Measurements from ENCODE around the gene MGRN1. TPM values are rescaled to one million over a fixed set of nuclear protein-coding genes. Genes with fewer than 3 reads are reported as not detected.

The MGRN1 gene
- total RNA-seq, 4 donors from 2014 or later, result 32.5 to 86.4 (median 57.6) TPM

DNA sequence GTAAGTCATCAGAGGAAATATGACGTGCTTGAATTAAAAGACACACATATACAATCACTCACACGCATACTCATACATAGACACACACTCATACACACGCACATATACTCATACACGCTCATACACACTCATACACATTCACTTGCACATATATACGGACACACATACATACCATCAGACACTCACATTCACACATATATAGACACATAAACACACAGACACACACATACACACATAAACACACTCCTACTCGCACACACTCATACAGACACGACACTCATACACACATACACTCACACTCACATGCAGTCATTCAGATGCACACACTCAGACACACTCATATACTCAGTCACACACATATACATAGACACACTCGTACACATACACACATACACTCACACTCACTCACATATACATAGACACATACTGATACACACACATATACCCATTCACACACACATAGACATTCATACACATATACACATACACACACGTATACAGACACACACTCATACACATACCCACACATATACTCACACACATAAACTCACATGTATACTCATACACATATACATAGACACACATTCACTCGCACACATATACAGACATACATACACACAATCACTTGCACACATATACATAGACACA, 43.8 kb downstream of the MGRN1 start:
- no peaks in the 10 kb centered on the region for H3K9me3 ChIP-seq
- H3K36me3 ChIP-seq, result peaks cover 32 to 38% of the 10 kb centered on the region in 2 donors
- no peak overlapping the region for H3K4me3 ChIP-seq (replicated peaks in 1 of 3)
- no peak for DNase-seq
- H3K4me1 ChIP-seq, result peaks cover 7 to 11% of the 10 kb centered on the region in 2 donors
- TF ChIP-seq POLR2A (IDR thresholded peaks at IDR 0.05), result no peak
- TF ChIP-seq, protein P1, sequence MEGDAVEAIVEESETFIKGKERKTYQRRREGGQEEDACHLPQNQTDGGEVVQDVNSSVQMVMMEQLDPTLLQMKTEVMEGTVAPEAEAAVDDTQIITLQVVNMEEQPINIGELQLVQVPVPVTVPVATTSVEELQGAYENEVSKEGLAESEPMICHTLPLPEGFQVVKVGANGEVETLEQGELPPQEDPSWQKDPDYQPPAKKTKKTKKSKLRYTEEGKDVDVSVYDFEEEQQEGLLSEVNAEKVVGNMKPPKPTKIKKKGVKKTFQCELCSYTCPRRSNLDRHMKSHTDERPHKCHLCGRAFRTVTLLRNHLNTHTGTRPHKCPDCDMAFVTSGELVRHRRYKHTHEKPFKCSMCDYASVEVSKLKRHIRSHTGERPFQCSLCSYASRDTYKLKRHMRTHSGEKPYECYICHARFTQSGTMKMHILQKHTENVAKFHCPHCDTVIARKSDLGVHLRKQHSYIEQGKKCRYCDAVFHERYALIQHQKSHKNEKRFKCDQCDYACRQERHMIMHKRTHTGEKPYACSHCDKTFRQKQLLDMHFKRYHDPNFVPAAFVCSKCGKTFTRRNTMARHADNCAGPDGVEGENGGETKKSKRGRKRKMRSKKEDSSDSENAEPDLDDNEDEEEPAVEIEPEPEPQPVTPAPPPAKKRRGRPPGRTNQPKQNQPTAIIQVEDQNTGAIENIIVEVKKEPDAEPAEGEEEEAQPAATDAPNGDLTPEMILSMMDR (IDR thresholded peaks at IDR 0.05), result no peak
- 94 to 95% methylated on average over 10 of the region's 10 CpGs for WGBS, 2 donors
- no peaks in the 10 kb centered on the region for H3K27me3 ChIP-seq
- H3K27ac ChIP-seq, result no peak overlapping the region
- intact Hi-C loops (cut with DNase I), result no loop called here

DNA sequence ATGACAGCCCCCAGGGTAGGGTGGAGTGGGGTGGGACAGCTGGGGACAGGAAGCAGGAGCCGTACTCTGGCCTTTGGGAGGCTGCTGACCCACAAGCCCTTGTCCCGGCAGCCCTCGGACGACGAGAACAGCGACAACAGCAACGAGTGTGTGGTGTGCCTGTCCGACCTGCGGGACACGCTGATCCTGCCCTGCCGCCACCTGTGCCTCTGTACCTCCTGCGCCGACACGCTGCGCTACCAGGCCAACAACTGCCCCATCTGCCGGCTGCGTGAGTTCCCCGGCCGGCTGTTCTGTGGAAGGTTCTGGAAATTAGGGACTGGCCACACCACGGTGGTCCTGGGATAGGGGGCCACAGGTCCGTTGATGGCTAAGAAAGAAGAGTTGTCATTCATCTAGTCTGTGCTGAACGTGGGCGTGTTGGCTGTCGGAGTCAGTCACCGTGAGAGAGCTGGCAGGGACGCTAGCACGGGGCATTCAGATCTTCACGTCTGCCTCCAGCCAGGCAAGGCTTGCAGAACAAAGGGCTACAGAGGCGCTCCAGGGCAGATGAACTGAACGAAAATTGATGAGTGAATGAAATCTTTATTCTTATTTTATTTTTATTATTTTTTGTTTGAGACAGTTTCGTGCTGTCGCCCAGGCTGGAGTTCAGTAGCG, 48.9 kb downstream of the MGRN1 start:
- Histone ChIP-seq H3K9me3 (no peaks in the 10 kb centered on the region), H3K4me1 (peaks cover 14 to 20% of the 10 kb centered on the region in 2 donors), H3K4me3 (replicated peaks in 1 of 3) (no peak overlapping the region), H3K36me3 (peaks cover 15 to 19% of the 10 kb centered on the region in 2 donors), H3K27ac (no peak overlapping the region), H3K27me3 (no peaks in the 10 kb centered on the region)
- intact Hi-C loops (cut with DNase I), result no loop called here
- 93 to 95% methylated on average over 32 to 33 of the region's 33 CpGs for WGBS, 2 donors
- DNase-seq, result no peak
- TF ChIP-seq, protein P1 (IDR thresholded peaks at IDR 0.05), result no peak
- TF ChIP-seq POLR2A (IDR thresholded peaks at IDR 0.05), result no peak

DNA sequence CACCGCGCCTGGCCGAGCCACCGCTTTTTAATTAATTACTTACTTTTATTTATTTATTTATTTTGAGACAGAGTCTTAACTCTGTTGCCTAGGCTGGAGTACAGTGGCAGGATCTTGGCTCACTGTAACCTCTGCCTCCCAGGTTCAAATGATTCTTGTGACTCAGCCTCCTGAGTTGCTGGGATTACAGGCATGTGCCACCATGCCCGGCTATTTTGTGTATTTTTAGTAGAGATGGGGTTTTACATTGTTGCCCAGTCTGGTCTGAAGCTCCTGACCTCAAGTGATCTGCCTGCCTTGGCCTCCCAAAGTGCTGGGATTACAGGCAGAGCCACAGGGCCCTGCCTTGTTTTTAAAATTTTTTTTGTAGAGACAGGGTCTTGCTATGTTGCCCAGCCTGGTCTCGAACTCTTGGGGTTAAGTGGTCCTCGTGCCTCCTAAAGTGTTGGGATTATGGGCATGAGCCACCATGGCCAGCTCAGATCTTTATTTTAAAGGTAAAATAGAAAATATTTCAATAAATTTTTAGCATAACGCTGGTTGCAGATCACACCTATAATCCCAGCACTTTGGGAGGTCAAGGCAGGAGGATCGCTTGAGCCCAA, 50.4 kb downstream of the MGRN1 start:
- 96 to 97% methylated on average over 9 of the region's 9 CpGs for WGBS, 2 donors
- Histone ChIP-seq H3K27me3 (no peaks in the 10 kb centered on the region), H3K4me1 (peaks cover 26 to 31% of the 10 kb centered on the region in 2 donors), H3K4me3 (replicated peaks in 1 of 3) (no peak overlapping the region), H3K9me3 (no peaks in the 10 kb centered on the region), H3K27ac (no peak overlapping the region), H3K36me3 (peaks cover 9 to 11% of the 10 kb centered on the region in 2 donors)
- DNase-seq, result no peak
- intact Hi-C loops (cut with DNase I), result no loop called here
- no peak for TF ChIP-seq POLR2A (IDR thresholded peaks at IDR 0.05)
- TF ChIP-seq, protein P1 (IDR thresholded peaks at IDR 0.05), result no peak

DNA sequence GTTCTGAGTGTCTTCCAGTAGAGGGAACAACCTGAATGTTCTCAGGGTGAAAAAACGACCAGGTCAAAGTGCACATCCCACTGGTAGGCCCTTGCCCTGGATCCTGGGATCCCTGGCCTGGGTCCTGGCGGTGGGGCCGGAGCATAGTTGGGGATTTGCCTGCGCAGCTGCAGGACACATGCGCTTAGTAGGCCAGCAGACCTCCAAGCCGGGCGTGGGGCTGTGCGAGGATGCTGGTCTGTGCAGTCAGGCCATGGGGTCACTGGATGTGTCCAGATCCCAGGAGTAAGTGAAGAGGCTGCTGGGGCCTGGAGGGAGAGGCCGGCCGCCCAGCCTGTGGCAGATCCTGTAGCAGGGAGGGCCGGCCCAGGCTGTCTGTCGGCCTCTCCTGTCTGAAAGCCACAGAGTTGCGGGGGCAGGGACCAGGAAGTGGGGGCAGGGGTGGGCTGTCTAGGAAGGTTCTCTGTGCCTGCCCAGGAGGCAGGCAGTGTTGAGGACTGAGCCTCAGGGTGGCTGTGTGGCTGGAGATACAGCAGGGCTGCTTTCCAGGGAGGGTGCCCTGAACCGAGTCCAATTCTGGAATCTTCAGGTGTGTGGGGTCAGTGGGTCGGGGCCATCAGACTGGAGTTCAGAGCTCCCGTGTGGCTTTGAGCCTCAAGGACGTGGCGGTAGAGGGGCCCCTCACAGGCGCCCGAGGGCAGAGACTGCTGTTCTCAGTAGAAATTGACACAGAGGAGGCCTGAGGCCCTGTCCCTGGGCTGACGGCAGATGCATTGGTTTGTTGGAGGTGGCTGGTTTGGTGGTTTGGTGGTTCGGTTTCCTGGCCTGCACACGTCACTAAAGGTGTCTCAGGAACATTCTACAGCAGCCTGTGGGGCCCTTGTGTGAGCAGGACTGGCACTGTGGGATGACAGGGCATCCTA, 51.5 kb downstream of the MGRN1 start:
- Histone ChIP-seq H3K27me3 (no peaks in the 10 kb centered on the region), H3K9me3 (no peaks in the 10 kb centered on the region), H3K4me1 (peaks cover 26 to 31% of the 10 kb centered on the region in 2 donors), H3K4me3 (replicated peaks in 1 of 3) (no peak overlapping the region), H3K36me3 (peaks cover 9 to 11% of the 10 kb centered on the region in 2 donors), H3K27ac (peak overlapping the region in 2 of 3 donors; percentile 41 to 44)
- intact Hi-C loops (cut with DNase I), result no loop called here
- TF ChIP-seq, protein P1 (IDR thresholded peaks at IDR 0.05), result no peak
- no peak for TF ChIP-seq POLR2A (IDR thresholded peaks at IDR 0.05)
- no peak for DNase-seq
- WGBS, 2 donors, result 79 to 87% methylated on average over 18 to 20 of the region's 23 CpGs
